OCI-M1 (cell line): ENCODE data around the gene GRB2.
"Not testable (repeated sequence)": the region's sequence is repeated elsewhere in the genome, so short reads cannot be mapped to it uniquely, and the experiment has no call there.

Source experiments
- DNase-seq: peaks from one replicate; lab custom pipeline; 2025; lab: John Stamatoyannopoulos, UW

Gene GRB2

DNA sequence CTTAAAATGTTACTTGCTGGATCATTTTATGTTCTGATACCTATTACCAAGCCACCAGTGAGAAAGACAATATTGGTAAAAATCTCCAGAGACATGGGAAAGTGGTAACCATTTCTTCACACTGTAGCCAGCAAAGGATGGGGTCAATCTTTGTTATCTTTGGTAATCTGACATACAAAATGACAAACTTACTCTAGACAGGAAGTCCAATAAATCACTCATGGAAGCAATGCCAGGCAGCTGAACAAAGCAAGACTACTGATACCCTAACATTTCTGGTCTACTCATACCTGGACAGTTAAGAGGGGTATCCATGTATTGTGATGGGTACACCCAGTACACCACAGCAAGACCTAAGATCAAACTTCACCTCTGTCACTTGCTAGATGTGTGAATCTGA is 19.0 kb downstream of the GRB2 start:
- DNase-seq: no peak

DNA sequence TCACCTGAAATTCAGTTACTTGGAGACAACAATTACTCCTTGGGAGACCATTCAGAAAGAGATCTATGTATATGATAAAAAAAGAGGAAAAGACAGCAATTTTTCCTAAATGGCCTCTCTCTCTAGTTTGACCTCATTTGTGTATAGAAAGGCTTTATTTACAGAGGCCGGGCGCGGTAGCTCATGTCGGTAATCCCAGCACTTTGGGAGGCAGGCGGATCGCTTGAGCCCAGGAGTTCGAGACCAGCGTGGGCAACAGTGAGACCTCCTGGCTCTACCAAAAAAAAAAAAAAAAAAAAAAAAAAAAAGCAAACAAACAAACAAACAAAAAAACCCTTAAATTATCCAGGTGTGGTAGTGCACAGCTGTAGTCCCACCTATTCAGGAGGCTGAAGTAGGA is 20.7 kb downstream of the GRB2 start:
- DNase-seq: no peak

DNA sequence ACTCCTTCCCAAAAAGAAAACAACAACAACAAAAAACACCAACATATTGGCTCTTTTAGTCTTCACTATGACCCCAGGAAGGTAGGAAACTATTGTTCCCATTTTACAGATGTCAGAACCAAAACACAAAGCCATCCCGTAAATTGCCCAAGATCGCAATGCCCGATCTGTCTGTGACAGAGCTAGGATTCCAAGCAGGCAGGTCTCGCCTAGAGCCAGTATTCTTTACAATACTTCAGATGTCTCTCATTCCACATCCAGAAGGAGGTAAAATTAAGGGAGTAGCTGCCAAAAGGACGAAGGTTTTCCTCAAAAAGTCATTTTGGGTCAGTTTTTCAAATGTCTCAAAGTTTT is 21.7 kb downstream of the GRB2 start:
- DNase-seq: no peak

DNA sequence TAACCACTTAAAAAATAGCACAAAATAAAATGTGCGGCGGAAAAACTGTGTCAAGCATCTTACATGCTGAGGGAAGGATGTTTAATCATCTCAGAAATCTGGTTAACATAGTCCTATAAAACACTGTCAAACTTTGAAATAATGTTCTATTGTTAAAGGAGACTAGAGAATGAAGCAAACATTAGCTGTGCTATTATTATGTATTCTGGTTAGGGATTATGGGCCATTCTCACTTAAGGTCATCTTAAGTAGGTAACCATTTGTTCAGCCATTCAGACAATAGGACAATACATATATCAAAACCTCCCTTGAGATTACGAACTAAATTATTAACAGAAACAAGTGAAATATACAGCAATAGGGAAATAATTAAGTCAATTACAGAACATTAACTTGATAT is 24.7 kb downstream of the GRB2 start:
- DNase-seq: no peak

DNA sequence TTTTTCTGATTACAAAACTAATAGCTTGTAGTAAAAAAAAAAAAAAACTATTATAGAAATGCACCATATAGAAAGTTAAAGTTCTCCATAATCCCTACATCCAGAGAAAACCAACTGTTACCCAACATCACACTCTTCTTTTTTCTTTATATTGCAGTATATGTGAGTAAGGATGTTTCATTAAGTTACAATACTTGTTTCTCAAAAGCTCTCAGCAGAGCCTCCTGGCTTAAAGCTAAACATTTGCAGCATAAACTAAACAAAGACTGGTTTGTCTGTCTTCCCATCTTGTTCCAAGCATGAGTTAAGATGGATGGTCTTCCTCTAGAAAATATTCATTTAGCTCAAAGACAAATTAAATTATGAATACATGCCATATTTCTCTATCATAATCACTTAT is 25.2 kb downstream of the GRB2 start:
- no peak for DNase-seq

DNA sequence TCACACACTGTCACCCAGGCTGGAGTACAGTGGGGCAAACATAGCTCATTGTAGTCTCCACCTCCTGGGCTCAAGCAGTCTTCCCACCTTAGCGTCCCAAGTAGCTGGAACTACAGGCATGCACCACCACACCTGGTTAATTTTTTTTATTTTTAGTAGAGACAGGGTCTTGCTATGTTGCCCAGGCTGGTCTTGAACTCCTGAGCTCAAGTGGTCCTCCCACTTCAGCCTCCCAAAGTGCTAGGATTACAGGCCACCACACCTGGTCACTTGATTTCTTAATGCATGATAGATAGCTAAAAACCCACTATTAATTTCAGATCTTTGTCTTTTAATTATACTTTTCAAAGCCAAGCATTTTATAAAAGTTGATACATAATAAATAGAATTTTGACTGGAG is 26.1 kb downstream of the GRB2 start:
- DNase-seq: not testable (repeated sequence)

DNA sequence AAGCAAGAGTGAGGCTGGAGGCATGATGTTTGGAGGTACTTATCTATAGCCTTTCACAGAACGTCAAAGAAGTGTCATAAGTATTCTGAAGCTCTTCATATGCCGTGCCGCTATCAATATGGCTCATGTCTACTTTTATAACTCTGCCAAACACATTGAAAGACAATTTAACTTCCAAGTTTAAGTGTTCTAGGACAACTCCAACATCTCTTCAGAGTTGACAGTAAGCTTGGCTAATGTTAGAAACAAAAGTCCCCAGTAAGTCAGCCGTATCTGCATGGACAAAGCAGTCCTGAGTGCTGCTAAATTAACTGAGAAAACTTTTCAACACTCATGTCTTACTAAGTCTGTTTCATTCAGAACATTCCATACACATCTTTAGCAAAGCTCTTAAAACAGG is 32.2 kb downstream of the GRB2 start:
- no peak for DNase-seq

DNA sequence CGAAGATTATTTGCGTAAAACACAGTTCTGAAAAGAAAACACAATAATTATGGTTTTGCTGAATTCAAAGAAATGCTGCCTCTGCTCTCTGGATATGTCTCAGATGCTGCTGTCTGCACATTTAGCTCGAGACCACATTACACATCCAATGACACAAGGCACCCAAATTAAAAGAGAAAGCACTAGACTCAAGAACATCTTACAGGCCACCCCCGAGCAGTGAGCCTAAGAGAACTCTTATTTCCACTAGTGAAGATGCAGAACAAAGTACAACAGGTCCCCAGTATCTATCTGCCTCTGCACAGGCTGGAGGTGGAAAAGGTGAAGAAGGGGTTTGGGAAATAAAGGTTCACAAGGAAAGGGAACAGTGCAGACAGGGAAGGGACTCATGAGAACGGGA is 33.5 kb downstream of the GRB2 start:
- DNase-seq: no peak

DNA sequence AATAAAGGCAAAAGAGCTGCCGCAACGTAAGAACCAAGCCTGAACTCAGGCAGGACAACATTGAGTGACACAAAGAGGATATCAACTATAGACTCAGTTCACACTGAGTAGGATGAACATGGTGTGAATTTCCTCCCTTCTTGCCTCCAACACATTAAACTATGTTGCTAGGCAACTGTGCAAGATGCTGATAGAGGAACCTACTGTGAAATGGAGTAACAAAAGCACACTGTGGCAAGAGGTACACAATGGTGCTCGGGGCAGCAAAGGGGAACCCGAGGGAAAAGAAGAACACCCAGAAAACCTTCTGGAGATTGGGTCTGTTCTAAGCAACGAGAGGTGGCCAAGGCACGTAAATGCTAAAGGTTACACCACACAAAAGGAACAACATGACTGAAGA is 34.1 kb downstream of the GRB2 start:
- no peak for DNase-seq

DNA sequence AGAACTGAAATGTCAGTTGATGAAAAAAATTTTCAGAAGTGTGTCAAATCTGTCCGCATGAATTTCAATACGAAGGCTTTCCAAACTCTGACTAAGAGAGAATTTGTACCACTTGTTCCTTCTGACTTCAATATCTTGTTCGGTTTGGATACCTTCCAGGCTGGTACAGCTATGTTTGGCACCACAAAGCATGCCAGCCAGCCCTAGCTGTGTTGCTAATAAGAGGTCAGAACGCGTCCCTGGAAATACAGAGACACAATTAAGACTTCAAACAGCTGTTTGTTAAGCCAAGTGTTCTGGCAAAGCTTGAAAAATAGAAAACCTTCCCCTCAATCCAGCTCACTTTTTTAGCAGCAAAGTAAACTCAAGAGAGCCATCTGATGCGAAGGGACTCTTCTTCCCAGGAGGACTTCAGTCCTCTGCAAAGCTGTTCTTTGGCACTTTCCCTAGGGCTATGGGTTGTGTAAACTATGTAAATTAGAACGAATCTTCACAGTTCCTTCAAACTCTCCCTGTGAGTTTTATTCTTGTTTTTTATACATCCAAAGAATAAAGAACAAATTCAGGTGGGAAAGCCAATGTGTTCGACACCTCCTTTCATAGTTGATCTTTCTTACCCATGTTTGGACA is 35.1 kb downstream of the GRB2 start:
- DNase-seq: no peak

DNA sequence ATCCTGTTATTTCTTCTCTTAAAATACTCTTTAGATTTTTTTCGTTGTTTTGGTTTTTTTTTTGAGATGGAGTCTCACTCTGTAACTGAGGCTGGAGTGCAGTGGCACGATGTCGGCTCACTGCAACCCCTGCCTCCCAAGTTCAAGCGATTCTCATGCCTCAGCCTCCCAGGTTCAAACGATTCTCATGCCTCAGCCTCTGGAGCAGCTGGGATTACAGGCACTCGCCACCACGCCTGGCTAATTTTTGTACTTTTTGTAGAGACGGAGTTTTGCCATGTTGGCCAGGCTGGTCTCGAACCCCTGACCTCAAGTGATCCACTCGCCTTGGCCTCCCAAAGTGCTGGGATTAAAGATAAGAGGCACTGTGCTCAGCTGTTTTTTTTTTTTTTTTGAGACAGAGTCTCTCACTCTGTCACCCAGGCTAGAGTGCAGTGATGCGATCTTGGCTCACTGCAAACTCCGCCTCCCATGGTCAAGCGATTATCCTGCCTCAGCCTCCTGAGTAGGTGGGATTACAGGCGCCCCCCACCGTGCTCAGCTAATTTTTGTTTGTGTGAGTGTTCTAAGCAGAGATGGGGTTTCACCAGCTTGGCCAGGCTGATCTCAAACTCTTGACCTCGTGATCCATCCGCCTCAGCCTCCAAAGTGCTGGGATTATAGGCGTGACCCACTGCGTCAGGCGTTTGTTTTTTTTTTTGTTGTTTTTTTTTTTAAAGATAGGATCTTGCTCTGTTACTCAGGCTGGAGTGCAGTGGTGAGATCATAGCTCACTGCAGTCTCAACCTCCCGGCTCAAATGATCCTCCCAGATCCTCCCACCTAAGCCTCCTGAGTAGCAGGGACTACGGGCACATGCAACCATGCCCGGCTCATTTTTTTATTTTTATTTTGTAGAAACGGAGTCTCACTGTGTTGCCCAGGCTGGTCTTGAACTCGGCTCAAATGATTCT is 37.4 kb downstream of the GRB2 start:
- DNase-seq: peak; percentile 80

DNA sequence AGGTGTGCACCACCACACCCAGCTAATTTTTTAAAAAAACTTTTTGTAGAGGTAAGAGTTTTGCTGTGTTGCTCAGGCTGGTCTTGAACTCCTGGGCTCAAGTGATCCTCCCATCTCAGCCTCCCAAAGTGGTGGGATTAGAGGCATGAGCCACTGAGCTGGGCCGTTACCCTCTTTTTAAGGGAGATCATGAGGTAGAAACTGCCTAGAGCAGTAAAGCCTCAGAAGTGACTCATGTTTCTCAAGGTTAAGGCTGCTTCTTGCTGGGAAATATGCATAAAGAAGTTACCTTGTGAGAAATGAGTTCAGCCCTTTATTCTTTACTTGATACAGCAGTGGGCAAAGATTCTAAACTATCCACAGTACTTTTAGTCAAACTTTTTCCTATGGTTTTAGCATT is 38.2 kb downstream of the GRB2 start:
- DNase-seq: no peak

DNA sequence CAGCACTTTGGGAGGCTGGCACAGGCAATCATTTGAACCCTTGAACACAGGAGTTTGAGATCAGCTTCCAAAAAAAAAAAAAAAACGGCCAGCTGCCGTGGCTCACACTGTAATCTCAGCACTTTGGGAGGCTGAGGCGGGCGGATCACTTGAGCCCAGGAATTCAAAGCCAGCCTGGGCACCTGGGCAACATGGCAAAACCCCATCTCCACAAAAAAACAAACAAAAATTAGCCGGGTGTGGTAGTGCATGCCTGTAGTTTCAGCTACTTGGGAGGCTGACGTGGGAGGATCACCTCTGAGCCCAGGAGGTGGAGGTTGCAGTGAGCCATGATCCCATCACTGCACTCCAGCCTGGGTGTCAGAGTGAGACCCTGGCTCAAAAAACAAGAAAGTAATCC is 39.0 kb downstream of the GRB2 start:
- DNase-seq: no peak

DNA sequence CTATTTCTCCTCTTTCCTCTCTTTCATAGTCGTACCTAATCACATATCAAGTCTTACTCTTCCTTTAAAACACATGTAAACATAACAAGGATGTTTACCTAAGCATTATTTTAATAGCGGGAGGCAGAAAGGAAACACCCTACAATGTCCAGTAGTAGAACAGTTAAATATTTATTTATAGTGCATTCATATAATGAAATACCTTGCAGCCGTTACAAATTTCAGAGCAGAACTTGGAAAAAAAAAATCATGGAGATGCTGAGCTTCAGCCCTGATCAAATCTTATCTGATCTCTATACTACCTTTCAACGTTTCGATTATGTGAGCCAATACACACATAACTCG is 39.6 kb downstream of the GRB2 start:
- no peak for DNase-seq

DNA sequence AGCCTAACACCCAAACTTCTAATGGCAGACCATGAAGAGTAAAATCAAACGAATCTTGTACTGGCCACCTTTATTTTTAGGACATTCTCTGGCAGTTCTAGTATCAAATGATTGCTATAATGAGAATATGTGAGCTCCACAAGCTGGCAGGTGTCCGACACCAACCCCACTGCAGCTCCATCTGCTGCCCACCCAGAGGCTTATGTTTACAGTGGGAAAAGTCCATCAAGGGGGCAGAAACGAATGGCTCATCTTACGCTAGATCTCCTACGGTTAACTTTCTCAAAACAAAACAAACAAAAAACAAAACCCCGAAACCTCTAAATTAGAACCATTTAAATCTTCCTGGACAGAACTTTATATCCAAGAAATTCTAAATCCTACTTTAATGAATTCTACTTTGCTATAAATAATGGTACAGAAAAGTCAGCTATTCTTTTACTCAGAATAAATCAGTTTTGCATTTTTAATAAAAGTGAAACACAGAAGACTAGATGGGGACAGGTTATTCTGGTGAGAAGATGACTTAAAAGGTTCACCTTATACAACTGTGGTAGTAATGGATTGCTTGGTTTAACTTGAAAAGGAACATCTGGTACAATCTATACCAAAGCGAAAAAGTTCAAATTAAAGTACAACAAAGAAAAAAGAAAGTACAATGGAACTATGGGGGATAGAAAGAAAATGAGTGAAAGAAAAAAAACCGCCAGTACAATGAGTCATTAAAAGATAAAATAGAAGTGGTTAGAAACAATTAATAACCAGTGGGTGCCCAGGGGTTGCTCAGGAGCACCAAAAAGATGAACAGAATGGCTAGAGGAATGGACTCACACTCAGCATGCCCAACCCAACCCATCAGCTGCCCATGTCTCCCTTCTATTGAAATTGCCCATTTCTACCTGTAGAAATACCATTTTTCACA is 40.2 kb downstream of the GRB2 start:
- DNase-seq: peak; percentile 32

DNA sequence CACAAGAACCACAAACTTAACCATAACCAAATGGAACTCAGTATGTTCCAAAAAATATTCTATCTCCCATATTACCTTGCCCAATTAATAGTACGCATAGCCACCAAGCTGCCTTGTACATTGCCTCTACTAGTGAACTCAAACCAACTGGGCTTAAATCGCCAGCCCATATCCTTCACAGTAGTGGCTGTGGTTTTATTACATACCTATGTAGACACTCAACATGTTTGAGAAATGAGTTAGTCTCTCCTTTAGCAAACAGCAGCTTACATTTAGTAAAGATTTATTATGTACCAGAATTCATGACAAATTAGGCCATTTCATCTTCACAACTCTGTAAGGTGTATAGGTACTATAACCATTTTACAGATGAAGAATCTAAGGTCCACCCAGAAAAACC is 41.4 kb downstream of the GRB2 start:
- no peak for DNase-seq

DNA sequence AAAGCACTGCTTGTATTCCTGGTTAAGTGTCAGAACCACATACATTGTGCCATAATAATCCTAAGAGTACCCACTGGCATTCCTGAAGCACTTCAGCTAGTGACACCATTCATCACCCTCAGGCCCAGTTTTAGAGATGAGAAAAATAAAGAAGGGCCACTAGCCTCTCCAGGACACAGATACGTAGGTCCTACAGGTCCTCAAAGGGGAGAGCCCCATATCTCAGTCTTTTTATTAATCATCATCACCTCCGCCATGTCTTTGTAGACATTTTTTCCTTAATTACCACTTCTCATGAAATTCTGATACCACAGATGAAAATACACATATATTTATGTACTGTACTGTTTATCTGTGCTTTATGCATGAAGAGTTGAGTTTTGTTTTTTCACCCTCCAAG is 43.5 kb downstream of the GRB2 start:
- DNase-seq: no peak

DNA sequence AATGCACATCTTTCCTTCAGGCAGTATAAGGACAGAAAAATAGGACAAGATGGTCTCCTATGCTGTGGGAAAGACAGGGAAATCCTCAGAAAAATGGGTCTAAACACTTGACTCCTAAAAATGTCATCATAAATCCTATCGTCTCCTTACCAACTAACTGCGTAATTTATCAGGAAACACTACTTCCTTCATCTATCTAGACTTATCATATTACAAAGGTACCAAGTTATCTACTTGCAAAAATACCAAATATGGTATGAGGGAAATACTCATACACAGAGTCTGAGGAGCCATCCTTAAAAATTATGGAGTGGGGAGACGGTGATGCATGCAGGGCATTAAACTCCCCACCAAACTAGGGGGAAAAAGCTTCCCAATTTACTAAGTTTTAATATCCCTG is 44.1 kb downstream of the GRB2 start:
- no peak for DNase-seq

DNA sequence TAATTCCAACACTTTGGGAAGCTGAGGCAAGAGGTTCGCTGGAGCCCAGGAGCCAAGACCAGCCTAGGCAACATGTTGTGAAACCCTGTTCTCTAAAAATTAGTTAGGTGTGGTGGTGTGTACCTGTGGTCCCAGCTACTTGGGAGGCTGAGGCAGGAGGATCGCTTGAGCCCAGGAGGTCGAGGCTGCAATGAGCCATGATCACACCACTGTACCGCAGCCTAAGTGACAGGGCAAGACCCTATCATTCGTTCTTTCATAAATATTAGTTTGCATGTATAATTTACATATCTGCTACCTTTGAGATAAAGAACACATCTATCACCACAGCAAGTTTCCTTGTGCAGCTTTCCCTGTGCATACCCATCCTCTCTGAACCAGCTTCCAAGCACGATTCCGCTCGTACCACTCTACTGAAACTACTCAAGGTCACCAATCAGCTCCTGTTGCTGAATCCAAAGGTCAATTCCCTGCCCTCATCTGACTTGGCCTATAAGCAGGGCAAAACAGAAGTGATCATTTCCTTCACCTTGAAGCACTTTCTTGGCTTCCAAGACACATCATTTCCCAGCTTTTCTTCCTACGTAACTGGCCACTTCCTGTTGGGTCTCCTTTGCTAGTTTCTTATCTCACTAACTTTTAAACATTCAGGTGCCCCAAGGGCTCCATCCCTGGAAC is 49.1 kb downstream of the GRB2 start:
- DNase-seq: no peak

DNA sequence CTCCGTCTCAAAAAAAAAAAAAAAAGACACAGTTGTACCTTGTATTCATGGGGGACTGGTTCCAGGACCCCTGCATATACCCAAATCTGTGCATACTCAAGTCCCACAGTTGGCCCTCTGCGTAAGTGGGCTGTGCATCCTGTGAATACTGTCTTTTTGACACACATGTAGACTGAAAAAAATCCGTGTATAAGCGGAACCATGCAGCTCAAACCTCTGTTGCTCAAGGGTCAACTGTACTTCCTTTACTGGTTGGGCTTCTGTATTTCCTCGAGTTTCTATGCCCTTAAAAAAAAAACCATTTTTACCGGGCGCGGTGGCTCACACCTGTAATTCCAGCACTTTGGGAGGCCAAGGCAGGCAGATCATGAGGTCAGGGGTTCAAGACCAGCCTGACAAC is 52.3 kb downstream of the GRB2 start:
- no peak for DNase-seq

DNA sequence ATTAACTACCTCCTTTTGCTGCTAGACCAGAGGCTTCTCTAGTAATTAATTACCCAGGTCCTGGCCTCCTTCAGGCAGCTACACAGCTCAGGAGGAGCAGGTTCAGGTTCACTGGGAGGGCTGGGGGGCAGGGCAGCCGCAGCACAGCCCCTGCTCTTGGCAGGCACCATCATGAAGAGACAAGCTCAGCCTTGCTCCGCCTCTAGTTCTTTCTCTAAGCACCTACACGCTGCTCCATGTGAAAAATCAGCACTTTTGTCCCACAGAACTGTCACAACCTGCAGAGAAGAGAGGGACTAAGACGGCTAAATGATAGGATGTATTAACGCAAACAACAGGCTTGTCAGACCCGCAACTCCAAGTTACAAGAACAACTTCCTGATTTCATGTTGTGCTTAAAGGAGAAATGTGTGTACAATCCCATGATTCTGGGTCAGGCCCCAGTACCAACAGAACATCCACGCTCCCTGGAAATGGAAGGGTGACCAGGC is 53.4 kb downstream of the GRB2 start:
- DNase-seq: no peak

DNA sequence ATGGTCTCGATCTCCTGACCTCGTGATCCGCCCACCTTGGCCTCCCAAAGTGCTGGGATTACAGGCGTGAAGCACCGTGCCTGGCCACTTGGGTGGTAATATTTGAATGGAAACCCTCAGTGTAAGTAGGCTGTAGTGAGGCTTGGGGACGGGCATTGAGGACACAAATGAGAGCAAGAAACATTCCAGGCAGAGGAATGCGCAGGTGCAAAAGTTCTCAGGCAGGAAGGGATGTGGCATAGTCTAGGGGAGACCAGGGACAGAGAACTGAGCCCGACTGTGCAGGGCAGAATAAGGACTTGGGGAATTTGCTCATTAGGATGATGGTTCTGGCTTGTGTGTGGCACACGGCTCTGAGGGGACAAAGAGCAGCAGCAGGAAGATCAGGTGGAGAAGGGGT is 54.8 kb downstream of the GRB2 start:
- no peak for DNase-seq
